H9 (cell line): ENCODE measurements around the gene PIM3. TPM values are rescaled to one million over a fixed set of nuclear protein-coding genes. Genes with fewer than 3 reads are reported as not detected.
A peak's percentile ranks its signal among the peaks of the same experiment; 100 is the strongest.

Experiments
- DNase-seq: peaks from one replicate; pipeline ENCODE4 v3.0.0-alpha.2; 2017
- H2AFZ ChIP-seq: one replicate; pipeline ENCODE4 v1.6.1; 2013; ENCODE audit warnings: mild to moderate bottlenecking, low read length, control low read depth, moderate library complexity
- H2AK5ac ChIP-seq: 2 replicates; pipeline ENCODE4 v1.6.1; 2013; ENCODE audit warnings: low read length, control low read depth, mixed read lengths; ENCODE audit not compliant: insufficient read length
- H2BK120ac ChIP-seq: one replicate; pipeline ENCODE4 v1.6.1; 2013; ENCODE audit warnings: low read depth, mild to moderate bottlenecking, low read length, control low read depth, inconsistent platforms; ENCODE audit not compliant: poor library complexity, severe bottlenecking
- H2BK12ac ChIP-seq: 2 replicates; pipeline ENCODE4 v1.6.1; 2013; ENCODE audit warnings: low read length, control low read depth, mixed read lengths, low read depth; ENCODE audit not compliant: insufficient read length
- H2BK15ac ChIP-seq: 2 replicates; pipeline ENCODE4 v1.6.1; 2013; ENCODE audit warnings: low read depth, low read length, control low read depth
- H2BK20ac ChIP-seq: one replicate; pipeline ENCODE4 v1.6.1; 2013; ENCODE audit warnings: low read depth, mild to moderate bottlenecking, low read length, control low read depth, inconsistent platforms; ENCODE audit not compliant: poor library complexity, severe bottlenecking
- H2BK5ac ChIP-seq: 2 replicates; pipeline ENCODE4 v1.6.1; 2013; ENCODE audit warnings: low read length, control low read depth, mixed read lengths; ENCODE audit not compliant: insufficient read length
- H3K14ac ChIP-seq: 2 replicates; pipeline ENCODE4 v1.6.1; 2013; ENCODE audit warnings: low read length, control low read depth; ENCODE audit not compliant: insufficient read depth
- H3K18ac ChIP-seq: 2 replicates; pipeline ENCODE4 v1.6.1; 2013; ENCODE audit warnings: low read depth, mild to moderate bottlenecking, mixed read lengths, low read length, control low read depth; ENCODE audit not compliant: insufficient read length
- H3K23ac ChIP-seq: 2 replicates; pipeline ENCODE4 v1.6.1; 2013; ENCODE audit warnings: low read length, control low read depth, mixed read lengths, low read depth; ENCODE audit not compliant: insufficient read length
- H3K23me2 ChIP-seq: 2 replicates; pipeline ENCODE4 v1.6.1; 2013; ENCODE audit warnings: low read depth, mild to moderate bottlenecking, mixed read lengths, low read length, control low read depth; ENCODE audit not compliant: insufficient read length, poor library complexity, severe bottlenecking
- H3K27ac ChIP-seq: 2 replicates; pipeline ENCODE4 v1.5.1; 2013; ENCODE audit warnings: low read length, control low read depth, mixed read lengths, low read depth; ENCODE audit not compliant: insufficient read length
- H3K27me3 ChIP-seq: 2 replicates; pipeline ENCODE4 v1.6.1; 2013; ENCODE audit warnings: low read length, control low read depth, inconsistent platforms; ENCODE audit not compliant: insufficient read depth
- H3K4ac ChIP-seq: 2 replicates; pipeline ENCODE4 v1.6.1; 2013; ENCODE audit warnings: low read depth, mild to moderate bottlenecking, control low read depth, inconsistent platforms, low read length, moderate library complexity
- H3K4me1 ChIP-seq: 2 replicates; pipeline ENCODE4 v1.6.1; 2013; ENCODE audit warnings: low read length, control low read depth, inconsistent platforms; ENCODE audit not compliant: insufficient read depth
- H3K4me2 ChIP-seq: 2 replicates; pipeline ENCODE4 v1.6.1; 2013; ENCODE audit warnings: low read length, control low read depth, mixed read lengths; ENCODE audit not compliant: insufficient read length, insufficient read depth
- H3K56ac ChIP-seq: 2 replicates; pipeline ENCODE4 v1.6.1; 2013; ENCODE audit warnings: low read depth, mild to moderate bottlenecking, mixed read lengths, low read length, control low read depth; ENCODE audit not compliant: insufficient read length
- H3K79me1 ChIP-seq: 2 replicates; pipeline ENCODE4 v1.6.1; 2013; ENCODE audit warnings: low read depth, mild to moderate bottlenecking, moderate library complexity, low read length, control low read depth, inconsistent platforms; ENCODE audit not compliant: insufficient read depth, poor library complexity, severe bottlenecking
- H3K79me2 ChIP-seq: 2 replicates; pipeline ENCODE4 v1.6.1; 2013; ENCODE audit warnings: low read length, control low read depth, inconsistent platforms; ENCODE audit not compliant: insufficient read depth
- H3K9ac ChIP-seq: 2 replicates; pipeline ENCODE4 v1.6.1; 2013; ENCODE audit warnings: low read length, control low read depth, mixed read lengths; ENCODE audit not compliant: insufficient read length; ENCODE audit errors: extremely low read depth
- H3K9me3 ChIP-seq: one replicate; pipeline ENCODE4 v1.6.1; 2013; ENCODE audit warnings: low read depth, low read length, inconsistent platforms; ENCODE audit not compliant: control insufficient read depth
- H3T11ph ChIP-seq: one replicate; pipeline ENCODE4 v1.6.1; 2013; ENCODE audit warnings: mild to moderate bottlenecking, low read length, control low read depth, inconsistent platforms
- H4K20me1 ChIP-seq: one replicate; pipeline ENCODE4 v1.6.1; 2013; ENCODE audit not compliant: control insufficient read depth, insufficient read length, insufficient read depth
- H4K5ac ChIP-seq: 2 replicates; pipeline ENCODE4 v1.6.1; 2013; ENCODE audit warnings: low read depth, mild to moderate bottlenecking, mixed read lengths, low read length, control low read depth; ENCODE audit not compliant: insufficient read length
- H4K8ac ChIP-seq: replicated peaks from 2 replicates; pipeline ENCODE4 v1.6.1; 2013; ENCODE audit warnings: low read length, control low read depth, mixed read lengths, low read depth; ENCODE audit not compliant: insufficient read length
- H4K91ac ChIP-seq: 2 replicates; pipeline ENCODE4 v1.6.1; 2013; ENCODE audit warnings: low read depth, mild to moderate bottlenecking, moderate library complexity, mixed read lengths, low read length, control low read depth; ENCODE audit not compliant: insufficient read length
- H3K27ac Mint-ChIP-seq, 3 experiments: 2 replicates in 2 of 3; 3 replicates in 1 of 3; pipeline ENCODE4 v1.8.0; 2020 to 2021; ENCODE audit warnings: mixed read lengths in 3 of 3, mild to moderate bottlenecking in 1 of 3, moderate library complexity in 1 of 3
- H3K27me3 Mint-ChIP-seq: 2 replicates; pipeline ENCODE4 v1.8.0; 2021; ENCODE audit warnings: low read depth, mild to moderate bottlenecking, moderate library complexity, mixed read lengths
- H3K36me3 Mint-ChIP-seq, 3 experiments: 2 replicates in 2 of 3; 3 replicates in 1 of 3; pipeline ENCODE4 v1.8.0; 2020 to 2021; ENCODE audit warnings: low read depth in 3 of 3, mixed read lengths in 3 of 3; ENCODE audit not compliant: insufficient read depth in 1 of 3
- H3K4me1 Mint-ChIP-seq, 2 experiments: 2 replicates each; pipeline ENCODE4 v1.8.0; 2020; ENCODE audit warnings: mixed read lengths in 2 of 2
- H3K4me3 Mint-ChIP-seq, 2 experiments: 2 replicates in 1 of 2; 3 replicates in 1 of 2; pipeline ENCODE4 v1.8.0; 2020 to 2021; ENCODE audit warnings: mild to moderate bottlenecking in 2 of 2, mixed read lengths in 2 of 2, moderate library complexity in 1 of 2
- H3K9me3 Mint-ChIP-seq, 2 experiments: 2 replicates in 1 of 2; 3 replicates in 1 of 2; pipeline ENCODE4 v1.8.0; 2020; ENCODE audit warnings: mild to moderate bottlenecking in 2 of 2, mixed read lengths in 2 of 2, moderate library complexity in 1 of 2
- CTCF ChIP-seq: fragments of 200-600 bp; sonication (generic); conservative IDR thresholded peaks from 3 replicates; pipeline ENCODE4 v1.8.0; 2021; ENCODE audit warnings: antibody characterized with exemption, mild to moderate bottlenecking
- WGBS: extraction: QIAGEN DNeasy Blood & Tissue Kit; methylation state at CpG from one replicate; pipeline ENCODE4 v1.1.7; 2013; ENCODE audit warnings: missing lambda C conversion rate, low lambda C conversion rate, mixed read lengths; ENCODE audit not compliant: insufficient read length; ENCODE audit errors: extremely low coverage; 5-methylcytosine and 5-hydroxymethylcytosine counted together
- total RNA-seq: library from RNA; stranded (reverse); gene quantifications from 2 replicates; pipeline ENCODE4 v1.2.1, GENCODE V29; 2021

Gene PIM3
- total RNA-seq, 1 experiment from 2014 or later, result 43.4 TPM

GRCh38 chr22:49947296-49947622 is 13.3 kb upstream of the PIM3 start:
- no peak overlapping the region for H4K91ac ChIP-seq
- H2AFZ ChIP-seq, result no peak overlapping the region
- H3K4me2 ChIP-seq, result no peak overlapping the region
- DNase-seq, result no peak
- peaks cover 13 to 27% of the 10 kb centered on the region in 2 experiments for H3K4me1 Mint-ChIP-seq
- H3K9me3 Mint-ChIP-seq, result no peaks in the 10 kb centered on the region
- no peak overlapping the region for H2BK120ac ChIP-seq
- no peak overlapping the region for H2BK15ac ChIP-seq
- peak overlapping the region; percentile 17; the same call in 1 of the 2 replicates for H3K14ac ChIP-seq
- no peaks in the 10 kb centered on the region for H3K27me3 Mint-ChIP-seq
- no peak overlapping the region for H2BK20ac ChIP-seq
- H2AK5ac ChIP-seq, result no peak overlapping the region
- WGBS, result no CpG with 5 or more reads among the region's 6 CpGs
- H3K56ac ChIP-seq, result no peak overlapping the region
- H3K4ac ChIP-seq, result no peak overlapping the region
- H2BK5ac ChIP-seq, result no peak overlapping the region
- TF ChIP-seq CTCF, result no peak
- H3K9ac ChIP-seq, result no peak overlapping the region
- H3K79me1 ChIP-seq, result no peaks in the 10 kb centered on the region
- H4K8ac ChIP-seq, result no peak overlapping the region
- no peak overlapping the region for H2BK12ac ChIP-seq
- no peaks in the 10 kb centered on the region for H3K27me3 ChIP-seq
- H3K4me1 ChIP-seq, result no peaks in the 10 kb centered on the region
- no peak overlapping the region for H3T11ph ChIP-seq
- no peaks in the 10 kb centered on the region for H3K23me2 ChIP-seq
- H3K9me3 ChIP-seq, result no peaks in the 10 kb centered on the region
- no peak overlapping the region for H3K4me3 Mint-ChIP-seq
- H3K18ac ChIP-seq, result peak overlapping the region; percentile 34
- no peak overlapping the region for H3K27ac Mint-ChIP-seq
- H3K36me3 Mint-ChIP-seq, result no peaks in the 10 kb centered on the region
- no peaks in the 10 kb centered on the region for H3K79me2 ChIP-seq
- no peak overlapping the region for H3K27ac ChIP-seq
- no peaks in the 10 kb centered on the region for H4K20me1 ChIP-seq
- H3K23ac ChIP-seq, result no peak overlapping the region
- no peak overlapping the region for H4K5ac ChIP-seq
